GM13977 (cell line): Measurements from ENCODE around the gene CCDC107.

Source experiments
- DNase-seq: peaks from one replicate; pipeline ENCODE4 v3.0.0; 2012; ENCODE audit warnings: low spot score
- CTCF ChIP-seq: IDR thresholded peaks from 2 replicates; pipeline ENCODE4 v1.5.1; 2012; ENCODE audit warnings: mild to moderate bottlenecking, control low read depth; ENCODE audit not compliant: insufficient read depth; ENCODE audit errors: extremely low read depth, missing control alignments
- in situ Hi-C: fragments of 300-500 bp; cut with MboI; formaldehyde crosslinking; loops from one replicate; pipeline ENCODE4 v1.12.0; 2022; ENCODE audit warnings: low sequenced_read_pairs, low pct_unique_long_range_greater_than_20kb, mixed read lengths, inconsistent platforms; ENCODE audit not compliant: unreplicated experiment

CCDC107 gene

GRCh38 chr9:35615981-35616680 is 42.0 kb upstream of the CCDC107 start:
- in situ Hi-C loops, result no loop called here
- no peak for DNase-seq
- TF ChIP-seq CTCF, result no peak

- in situ Hi-C loops, result no loop called here
- TF ChIP-seq CTCF, result peak; percentile 49
- peak; percentile 83 for DNase-seq
These were observed 41.2 kb upstream of the CCDC107 start for GRCh38 chr9:35616681-35617459.

GRCh38 chr9:35617548-35617947 is 40.5 kb upstream of the CCDC107 start:
- in situ Hi-C loops, result no loop called here
- no peak for DNase-seq
- TF ChIP-seq CTCF, result no peak

- TF ChIP-seq CTCF, result no peak
- no peak for DNase-seq
- in situ Hi-C loops, result no loop called here
These were observed 39.8 kb upstream of the CCDC107 start, which contains the start of gene CD72 for GRCh38 chr9:35618325-35618727. TSS of gene CD72 (minus strand) at chr9:35618413. CDS start at chr9:35618303, 110 bp downstream.

GRCh38 chr9:35618854-35619799 is 39.0 kb upstream of the CCDC107 start:
- in situ Hi-C loops, result no loop called here
- DNase-seq, result peak; percentile 44

More at GRCh38 chr9:35618854-35619799, 39.0 kb upstream of the CCDC107 start:
- TF ChIP-seq CTCF, result no peak
